Body of pancreas (tissue), 4 donors: ENCODE results near the gene AP3D1.

ENCODE experiments used
- CTCF ChIP-seq, 7 experiments: fragments of 450-650 bp in 4 of 7; fragments of 200-600 bp in 3 of 7; sonication (generic) in 3 of 7; IDR thresholded peaks; one replicate each; pipeline ENCODE4 v1.5.1; 2016 to 2019; ENCODE audit warnings: antibody characterized with exemption in 7 of 7
- POLR2A ChIP-seq, 3 donors: fragments of 450-650 bp; IDR thresholded peaks; one replicate each; pipeline ENCODE4 v1.6.1; 2016; ENCODE audit warnings: antibody characterized with exemption in 3 of 3, mild to moderate bottlenecking in 2 of 3

GRCh38 chr19:2188708-2189385, 37.5 kb upstream of the AP3D1 start:
- TF ChIP-seq CTCF (IDR thresholded peaks at IDR 0.05): no peak
- no peak for TF ChIP-seq POLR2A (IDR thresholded peaks at IDR 0.05)
